D341Med (cell line): ENCODE results near the gene ZNF486.
A peak's percentile ranks its signal among the peaks of the same experiment; 100 is the strongest.
"Not testable (repeated sequence)": the region's sequence is repeated elsewhere in the genome, so short reads cannot be mapped to it uniquely, and the experiment has no call there.

Experiments used
- DNase-seq: peaks from one replicate; pipeline ENCODE4 v3.0.0; 2012; ENCODE audit warnings: low spot score

Gene ZNF486

GRCh38 chr19:20235156-20235555, 68.1 kb downstream of the ZNF486 start:
- DNase-seq, result no peak

DNA sequence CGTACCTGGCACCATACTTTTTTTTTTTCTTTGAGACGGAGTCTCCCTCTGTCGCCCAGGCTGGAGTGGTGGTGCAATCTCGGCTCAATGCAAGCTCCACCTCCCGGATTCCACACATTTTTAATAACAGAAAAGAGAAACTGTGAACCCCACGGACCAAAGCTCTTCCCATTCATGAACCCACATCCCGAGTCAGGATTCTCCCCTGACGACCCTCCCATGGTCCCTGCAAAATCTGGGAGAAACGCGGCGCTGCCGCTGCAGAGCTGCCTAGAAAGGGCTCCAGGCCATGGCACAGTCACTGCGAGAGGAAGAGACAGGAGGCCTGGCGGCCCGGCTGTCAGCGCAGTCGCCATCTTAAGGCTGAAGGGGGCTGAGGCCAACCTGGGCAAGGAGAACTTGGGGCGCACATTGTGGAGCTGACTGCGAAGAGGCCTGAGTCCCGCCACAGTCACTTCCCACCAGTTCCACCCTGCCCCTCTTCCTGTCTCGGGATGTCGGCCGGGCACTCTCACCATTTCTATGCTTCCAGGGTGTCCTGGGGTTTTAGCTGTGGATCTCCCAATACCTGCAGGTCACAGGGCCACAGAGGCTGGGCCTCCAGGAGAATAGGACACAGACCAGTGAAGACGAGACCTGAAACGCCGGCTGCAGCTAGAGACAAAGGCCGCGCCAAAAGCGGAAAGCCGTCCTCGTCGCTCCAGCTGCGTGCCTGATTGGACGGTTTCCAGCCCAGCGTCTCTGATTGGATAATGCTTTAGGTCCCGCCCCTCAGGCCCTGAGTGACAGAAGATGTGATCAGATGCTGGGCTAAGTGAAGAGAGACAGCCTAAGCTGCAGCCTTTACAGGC, 71.0 kb downstream of the ZNF486 start:
- DNase-seq, result peak; percentile 74

- no peak for DNase-seq
Observed at GRCh38 chr19:20243629-20244028, 76.6 kb downstream of the ZNF486 start.

GRCh38 chr19:20244356-20244755, 77.3 kb downstream of the ZNF486 start:
- no peak for DNase-seq

- no peak for DNase-seq
Observed at GRCh38 chr19:20245309-20245708, 78.3 kb downstream of the ZNF486 start.

DNA sequence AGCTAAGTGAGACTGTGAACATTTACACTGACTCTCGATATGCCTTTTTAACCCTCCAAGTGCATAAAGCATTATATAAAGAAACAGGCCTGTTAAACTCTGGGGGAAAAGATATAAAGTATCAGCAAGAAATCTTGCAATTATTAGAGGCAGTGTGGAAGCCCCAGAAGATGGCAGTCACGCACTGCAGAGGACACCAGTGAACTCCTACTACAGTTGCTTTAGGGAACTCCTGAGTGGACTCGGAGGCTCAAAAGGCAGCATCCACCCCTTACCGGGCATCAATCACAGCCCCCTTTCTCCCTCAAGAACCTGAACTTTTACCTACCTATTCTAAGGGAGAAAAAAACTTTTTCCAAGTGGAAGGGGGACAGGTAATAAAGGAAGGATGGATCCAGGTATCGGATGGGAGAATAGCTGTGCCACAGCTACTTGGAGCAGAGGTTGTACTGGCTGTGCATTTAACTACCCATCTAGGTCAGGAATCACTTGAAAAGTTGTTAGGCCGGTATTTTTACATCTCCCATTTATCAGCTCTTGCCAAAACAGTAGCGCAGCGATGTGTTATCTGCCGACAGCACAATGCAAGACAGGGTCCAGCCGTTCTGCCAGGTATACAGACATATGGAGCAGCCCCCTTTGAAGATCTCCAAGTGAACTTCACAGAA, 80.1 kb downstream of the ZNF486 start:
- peak; percentile 68 for DNase-seq

- DNase-seq, result not testable (repeated sequence)
Observed at GRCh38 chr19:20248258-20248657, 81.2 kb downstream of the ZNF486 start.
